ENCODE measurements around the gene TSPO. TPM values are rescaled to one million over a fixed set of nuclear protein-coding genes. Genes with fewer than 3 reads are reported as not detected.

TSPO gene
- total and polyA plus RNA-seq, 2 of the 13 experiments (the other 11 are each of a cell fraction or from before 2014, with no cell fraction given): 0.46 to 1.4 TPM

- TF ChIP-seq ZNF567 (CRISPR knock-in tag; IDR thresholded peaks at IDR 0.05; ENCODE audit: borderline replicate concordance) (peak; percentile 90; the same call in 1 of the 2 replicates), ZNF24 (IDR thresholded peaks at IDR 0.05) (no peak), SP1 (IDR thresholded peaks at IDR 0.05) (no peak), SP1 (CRISPR knock-in tag; IDR thresholded peaks at IDR 0.05) (peak; percentile 65), ZNF33A (CRISPR knock-in tag; IDR thresholded peaks at IDR 0.05; ENCODE audit: borderline replicate concordance) (no peak), ARHGAP35 (CRISPR knock-in tag; IDR thresholded peaks at IDR 0.05; ENCODE audit: borderline replicate concordance) (peak; percentile 84; the same call in 1 of the 2 replicates), NCOR1 (IDR thresholded peaks at IDR 0.05; ENCODE audit: borderline replicate concordance, low read length) (no peak), ZNF292 (CRISPR knock-in tag; IDR thresholded peaks at IDR 0.05; ENCODE audit: borderline replicate concordance, low read depth) (no peak), ZFX (CRISPR knock-in tag; IDR thresholded peaks at IDR 0.05; ENCODE audit: low read depth) (peak; percentile 87), KLF12 (CRISPR knock-in tag; IDR thresholded peaks at IDR 0.05; ENCODE audit: borderline replicate concordance) (peak; percentile 86), BCL6 (CRISPR knock-in tag; IDR thresholded peaks at IDR 0.05) (no peak), XRCC5 (optimal IDR thresholded peaks at IDR 0.05; ENCODE audit: low read length) (peak; percentile 94), ZBTB25 (CRISPR knock-in tag; IDR thresholded peaks at IDR 0.05) (peak; percentile 99), YEATS2 (CRISPR knock-in tag; IDR thresholded peaks at IDR 0.05; ENCODE audit: borderline replicate concordance) (peak; percentile 88), TERF1 (CRISPR knock-in tag; IDR thresholded peaks at IDR 0.05) (no peak), GATA4 (IDR thresholded peaks at IDR 0.05; ENCODE audit: borderline replicate concordance, low read depth) (no peak), ZBTB7A (CRISPR knock-in tag; IDR thresholded peaks at IDR 0.05) (peak; percentile 58; the same call in 1 of the 2 replicates), ZBTB4 (CRISPR knock-in tag; IDR thresholded peaks at IDR 0.05; ENCODE audit: borderline replicate concordance) (no peak), KDM1A (CRISPR knock-in tag; IDR thresholded peaks at IDR 0.05) (no peak), MYPOP (CRISPR knock-in tag; IDR thresholded peaks at IDR 0.05) (no peak), ZNF761 (CRISPR knock-in tag; conservative IDR thresholded peaks at IDR 0.05) (no peak), ZNF775 (CRISPR knock-in tag; IDR thresholded peaks at IDR 0.05; ENCODE audit: borderline replicate concordance) (no peak)
- TF ChIP-seq, protein P1, sequence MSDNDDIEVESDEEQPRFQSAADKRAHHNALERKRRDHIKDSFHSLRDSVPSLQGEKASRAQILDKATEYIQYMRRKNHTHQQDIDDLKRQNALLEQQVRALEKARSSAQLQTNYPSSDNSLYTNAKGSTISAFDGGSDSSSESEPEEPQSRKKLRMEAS (IDR thresholded peaks at IDR 0.05): peak; percentile 37; the same call in 1 of the 2 replicates
Measured at GRCh38 chr22:43187171-43188099, 36.1 kb downstream of the TSPO start (continued).

Data from HepG2 (cell line).